NCI-H1436 treated with DMSO at 0.1 percent for 48 hours (cell line): ENCODE data around the gene UMODL1.
"Not testable (repeated sequence)": the region's sequence is repeated elsewhere in the genome, so short reads cannot be mapped to it uniquely, and the experiment has no call there.

Experiments
- DNase-seq: peaks from one replicate; lab custom pipeline; 2025; lab: John Stamatoyannopoulos, UW

The UMODL1 gene

DNA sequence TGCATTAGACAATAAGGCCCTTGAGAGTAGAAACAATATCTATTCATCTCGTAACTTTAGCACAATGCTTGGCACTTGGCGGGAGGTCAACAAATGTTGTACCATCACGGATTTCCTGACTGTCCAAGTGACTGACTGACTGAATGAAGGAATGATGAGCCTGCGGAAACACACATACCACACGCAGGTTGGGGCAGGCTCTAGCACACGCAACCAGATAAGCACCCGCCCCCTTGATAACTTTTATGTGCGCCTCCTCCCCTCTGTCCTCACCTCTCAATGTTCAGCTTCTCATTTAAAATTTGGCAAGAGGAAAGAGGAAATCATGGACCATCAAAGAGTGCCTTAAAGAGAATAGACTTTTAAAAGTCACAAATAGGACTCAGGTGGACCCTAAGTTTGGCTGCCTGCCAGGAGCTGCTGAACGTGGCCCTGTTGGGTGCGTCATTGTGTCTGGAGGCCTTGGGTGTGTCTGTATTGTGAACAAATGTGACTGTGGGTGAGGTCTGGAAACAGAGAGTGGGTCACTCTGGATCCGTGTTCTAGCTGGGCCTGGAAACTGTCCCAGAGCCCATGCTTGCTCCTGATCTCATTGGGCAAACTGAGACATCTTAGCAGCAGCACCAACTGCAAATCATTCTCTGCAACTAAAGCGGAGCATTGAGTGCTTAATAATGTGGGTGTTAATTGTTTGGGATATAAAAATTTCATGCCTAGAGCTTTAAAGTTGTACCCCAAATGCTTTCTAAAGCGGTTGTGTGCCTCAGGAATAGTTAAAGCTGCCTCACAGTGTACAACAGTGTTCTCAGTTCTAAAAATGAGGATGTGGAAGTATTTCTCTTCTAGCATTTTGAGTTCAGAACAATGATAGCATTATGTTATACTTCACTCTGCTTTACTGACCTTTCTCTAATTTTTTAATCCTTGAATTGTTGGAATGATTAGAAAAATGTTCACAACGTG lies 100.3 kb downstream of the UMODL1 start:
- DNase-seq = no peak

- DNase-seq = no peak
These were observed 101.7 kb downstream of the UMODL1 start for GRCh38 chr21:42172596-42173483.

DNA sequence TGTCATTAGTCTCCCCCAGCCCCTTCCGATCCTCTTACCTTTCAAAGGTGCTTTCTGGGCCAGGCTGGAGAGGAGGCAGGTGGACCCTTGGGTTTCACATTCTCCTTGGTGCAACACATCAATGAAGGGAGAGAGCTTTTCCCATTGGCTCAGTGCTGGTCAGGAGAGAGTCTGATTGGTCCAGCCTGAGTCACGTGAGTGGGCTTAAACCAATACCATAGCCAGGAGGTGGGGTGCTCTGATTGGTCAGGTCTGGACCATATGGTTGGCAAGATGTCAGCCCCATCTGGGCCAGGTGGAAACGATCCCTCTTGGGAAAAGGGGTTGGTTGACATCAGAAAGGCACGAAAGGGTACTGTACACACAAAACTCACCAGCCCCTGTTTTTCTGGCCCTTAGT lies 103.1 kb downstream of the UMODL1 start:
- no peak for DNase-seq

GRCh38 chr21:42175110-42175710 lies 104.1 kb downstream of the UMODL1 start:
- DNase-seq = no peak

DNA sequence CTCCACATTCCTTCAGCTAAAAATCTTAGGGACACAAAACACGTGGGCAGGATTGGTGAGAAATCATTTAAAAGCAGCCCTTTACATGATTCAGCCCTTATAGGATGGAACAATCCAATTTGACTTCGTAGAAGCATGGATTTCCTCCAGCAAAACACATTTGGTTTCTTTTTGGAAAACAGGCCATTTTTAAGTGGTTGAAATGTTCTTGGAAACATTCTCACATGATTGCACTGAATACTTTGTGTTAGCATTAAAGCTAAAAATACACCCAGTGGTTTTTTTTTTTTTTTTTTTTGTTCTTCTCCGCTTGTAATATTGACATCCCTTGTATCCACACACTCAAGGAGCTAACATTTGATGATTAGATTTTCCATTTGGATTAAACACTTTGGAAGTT lies 105.7 kb downstream of the UMODL1 start:
- no peak for DNase-seq

DNA sequence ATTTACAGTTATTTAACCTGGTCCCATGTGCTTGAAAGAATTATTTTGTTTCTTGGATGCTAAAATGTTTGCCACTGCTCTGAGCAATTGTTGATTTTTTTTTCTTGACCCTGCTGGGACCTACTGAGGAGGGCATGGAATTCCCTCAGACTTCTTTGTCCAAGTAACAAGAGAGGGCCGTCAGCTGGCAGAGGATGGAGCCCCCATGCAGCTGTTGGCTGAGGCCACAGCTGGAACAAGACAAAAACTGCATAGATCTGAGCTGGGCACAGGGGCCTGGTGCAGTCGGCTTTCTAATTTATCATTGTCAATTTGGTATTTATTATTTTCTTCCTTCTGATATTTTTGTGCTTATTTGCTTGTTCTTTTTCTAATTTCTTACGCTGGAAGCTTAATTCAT lies 108.2 kb downstream of the UMODL1 start:
- DNase-seq = no peak

DNA sequence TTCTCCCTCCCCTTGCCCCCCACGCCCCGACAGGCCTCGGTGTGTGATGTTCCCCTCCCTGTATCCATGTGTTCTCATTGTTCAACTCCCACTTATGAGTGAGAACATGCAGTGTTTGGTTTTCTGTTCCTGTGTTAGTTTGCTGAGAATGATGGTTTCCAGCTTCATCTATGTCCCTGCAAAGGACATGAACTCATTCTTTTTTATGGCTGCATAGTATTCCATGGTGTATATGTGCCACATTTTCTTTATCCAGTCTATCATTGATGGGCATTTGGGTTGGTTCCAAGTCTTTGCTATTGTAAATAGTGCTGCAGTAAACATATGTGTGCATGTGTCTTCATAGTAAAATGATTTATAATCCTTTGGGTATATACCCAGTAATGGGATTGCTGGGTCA lies 108.9 kb downstream of the UMODL1 start:
- DNase-seq = not testable (repeated sequence)

DNA sequence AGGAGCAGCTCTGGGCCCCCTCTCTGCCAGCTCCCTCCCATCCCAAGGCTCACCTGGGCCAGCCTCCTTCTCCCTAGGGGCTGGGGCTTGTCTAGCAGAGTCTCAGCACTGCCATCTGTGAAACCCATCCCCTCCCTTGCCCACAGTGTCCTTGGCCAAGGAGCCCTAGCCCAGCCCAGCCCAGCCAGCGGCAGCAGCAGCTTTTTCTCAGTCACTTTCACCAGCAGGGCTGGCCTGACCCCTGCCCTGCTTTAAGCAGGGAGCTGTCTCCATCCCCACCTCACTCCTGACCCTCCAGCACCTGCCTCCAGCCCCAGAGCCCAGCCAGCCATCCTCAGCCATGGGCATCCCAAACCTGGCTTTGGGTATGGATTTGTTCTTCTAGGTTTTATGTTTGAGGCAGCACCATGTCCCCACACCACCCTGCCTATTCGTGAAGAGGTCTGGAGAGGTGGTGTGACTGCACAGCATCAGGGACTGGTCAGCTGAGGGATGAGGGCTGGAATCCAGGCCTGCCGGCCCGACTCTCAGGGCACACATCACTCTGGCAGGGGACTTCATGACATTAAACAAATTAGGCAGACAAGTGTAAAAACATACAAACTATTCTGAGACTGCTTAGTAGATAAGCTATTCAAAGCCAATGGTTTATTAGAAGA lies 111.7 kb downstream of the UMODL1 start:
- DNase-seq = no peak

- no peak for DNase-seq
These were observed 112.5 kb downstream of the UMODL1 start for GRCh38 chr21:42183374-42184266.

GRCh38 chr21:42186591-42186990 lies 115.5 kb downstream of the UMODL1 start:
- DNase-seq = no peak

DNA sequence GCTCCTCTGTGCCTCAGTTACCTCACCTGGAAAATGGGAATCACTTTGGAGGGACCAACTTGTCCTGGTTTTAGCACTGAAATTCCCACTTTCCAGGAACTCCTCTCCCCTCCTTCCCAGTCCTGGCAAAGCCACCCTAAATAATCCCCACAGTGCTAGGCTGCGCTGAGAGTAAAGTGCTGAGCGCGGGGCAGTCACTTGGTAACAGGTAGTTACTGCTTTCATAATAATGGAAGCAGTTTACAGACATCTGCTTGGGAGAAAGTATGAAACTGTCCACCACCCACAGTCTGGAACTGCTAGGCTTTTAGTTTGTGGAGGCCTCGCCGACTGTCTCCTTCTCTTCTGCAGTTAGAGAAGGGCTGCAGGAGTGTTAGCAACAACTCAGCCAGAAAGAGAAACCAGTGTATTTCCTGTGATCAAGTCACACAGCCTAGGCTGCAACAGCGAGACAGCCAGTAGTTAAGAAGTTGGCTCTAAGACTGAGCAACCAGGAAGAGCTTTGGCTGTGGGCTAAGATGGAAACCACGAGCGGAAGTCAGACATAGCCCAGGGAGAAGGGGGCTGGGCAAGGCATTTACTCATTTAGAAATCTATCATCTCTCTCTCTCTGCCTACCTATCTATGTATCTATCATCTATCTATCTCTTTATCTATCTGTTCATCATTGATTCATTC lies 117.0 kb downstream of the UMODL1 start:
- no peak for DNase-seq

DNA sequence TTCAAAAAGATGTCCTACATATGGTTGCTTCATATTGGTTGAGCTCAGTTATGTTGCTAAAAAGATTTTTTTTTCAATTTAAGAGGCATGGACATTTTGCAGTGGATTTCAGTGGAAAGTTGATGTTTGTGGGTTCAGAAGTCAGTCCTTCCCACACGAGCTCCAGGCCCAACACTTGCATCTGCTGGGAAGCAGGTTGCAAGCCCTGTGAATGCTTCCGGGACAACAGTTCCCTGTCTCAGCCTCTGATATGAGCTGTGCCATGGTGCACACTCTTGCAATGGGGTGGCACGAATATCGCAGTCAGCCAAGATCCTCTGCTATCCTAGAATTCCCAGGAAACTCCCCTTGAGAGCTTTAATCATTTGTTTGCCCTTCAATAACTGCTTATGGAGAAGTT lies 117.5 kb downstream of the UMODL1 start:
- no peak for DNase-seq

DNA sequence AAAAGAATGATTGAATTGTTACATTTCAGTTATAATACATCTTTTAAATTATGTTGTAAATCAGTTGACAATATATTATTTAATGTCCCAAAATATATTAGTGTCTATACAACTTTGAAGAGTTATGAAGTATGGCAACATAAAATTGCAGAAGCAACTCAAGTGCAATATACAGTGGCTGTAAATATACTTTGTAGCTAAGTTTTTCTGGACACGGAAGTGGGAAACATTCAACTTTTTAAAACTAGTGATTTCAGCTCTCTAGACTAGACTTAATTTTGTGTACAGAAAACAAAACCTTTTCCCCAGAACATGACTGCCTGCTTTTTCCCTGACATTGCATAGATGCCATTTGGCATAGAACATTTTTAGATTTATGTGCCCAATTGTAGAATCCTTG lies 118.3 kb downstream of the UMODL1 start:
- no peak for DNase-seq

GRCh38 chr21:42189860-42190485 lies 118.9 kb downstream of the UMODL1 start:
- no peak for DNase-seq

- DNase-seq = no peak
These were observed 119.4 kb downstream of the UMODL1 start for GRCh38 chr21:42190486-42190863.

GRCh38 chr21:42191064-42191463 lies 119.9 kb downstream of the UMODL1 start:
- no peak for DNase-seq

GRCh38 chr21:42191696-42192595 lies 120.8 kb downstream of the UMODL1 start:
- DNase-seq = no peak
